CD14-positive monocyte (primary cell): ENCODE results near the gene DLL4. TPM values are rescaled to one million over a fixed set of nuclear protein-coding genes. Genes with fewer than 3 reads are reported as not detected.

Source experiments
- DNase-seq, 3 donors: peaks; one replicate each; pipeline ENCODE4 v3.0.0-alpha.2; 2011 to 2022
- H2AFZ ChIP-seq: 2 replicates; pipeline ENCODE4 v1.6.0; 2012; ENCODE audit warnings: mild to moderate bottlenecking, low read depth, low read length, inconsistent platforms; ENCODE audit not compliant: insufficient read depth, poor library complexity, severe bottlenecking
- H3K27ac ChIP-seq, 2 donors: 1 replicate in 1 of 2; 2 replicates in 1 of 2; pipeline ENCODE4 v1.5.1; 2012 to 2013; ENCODE audit warnings: low read length in 2 of 2, control low read depth in 1 of 2, inconsistent platforms in 1 of 2, low read depth in 1 of 2, mild to moderate bottlenecking in 1 of 2
- H3K27me3 ChIP-seq, 2 donors: one replicate each; pipeline versions ENCODE4 v1.6.0 to v1.6.1; 2011 to 2013; ENCODE audit warnings: low read length in 2 of 2; ENCODE audit not compliant: control insufficient read depth in 2 of 2, insufficient read depth in 2 of 2
- H3K36me3 ChIP-seq, 2 donors: replicated peaks in 1 of 2; 1 replicate in 1 of 2; 2 replicates in 1 of 2; pipeline versions ENCODE4 v1.5.1 to v1.6.1; 2012 to 2013; ENCODE audit warnings: low read length in 2 of 2, control low read depth in 1 of 2, inconsistent platforms in 1 of 2, mild to moderate bottlenecking in 1 of 2; ENCODE audit not compliant: insufficient read depth in 2 of 2, control insufficient read depth in 1 of 2
- H3K4me1 ChIP-seq, 2 donors: 1 replicate in 1 of 2; 2 replicates in 1 of 2; pipeline versions ENCODE4 v1.5.1 to v1.6.1; 2012 to 2013; ENCODE audit warnings: low read length in 2 of 2, control low read depth in 1 of 2, inconsistent platforms in 1 of 2, mild to moderate bottlenecking in 1 of 2, moderate library complexity in 1 of 2; ENCODE audit not compliant: insufficient read depth in 2 of 2, control insufficient read depth in 1 of 2
- H3K4me2 ChIP-seq: replicated peaks from 2 replicates; pipeline ENCODE3; 2012; ENCODE audit warnings: low read length, moderate library complexity, mild to moderate bottlenecking; ENCODE audit not compliant: poor library complexity, severe bottlenecking; ENCODE audit errors: extremely low read depth
- H3K4me3 ChIP-seq, 3 experiments: fragments of 200-600 bp in 1 of 3; sonication (generic) in 1 of 3; replicated peaks in 1 of 3; 1 replicate in 2 of 3; 2 replicates in 1 of 3; pipeline ENCODE4 v1.5.1; 2011 to 2013; ENCODE audit warnings: low read length in 3 of 3, mild to moderate bottlenecking in 3 of 3, control low read depth in 2 of 3, low read depth in 2 of 3, inconsistent platforms in 1 of 3, moderate library complexity in 1 of 3
- H3K79me2 ChIP-seq: 2 replicates; pipeline ENCODE4 v1.6.0; 2012; ENCODE audit warnings: mild to moderate bottlenecking, control low read depth, inconsistent platforms, low read length, moderate library complexity; ENCODE audit not compliant: insufficient read depth
- H3K9ac ChIP-seq: 2 replicates; pipeline ENCODE4 v1.6.0; 2017; ENCODE audit warnings: low read length, mild to moderate bottlenecking; ENCODE audit not compliant: insufficient read depth, poor library complexity, severe bottlenecking
- H3K9me3 ChIP-seq, 2 donors: replicated peaks in 1 of 2; 1 replicate in 1 of 2; 2 replicates in 1 of 2; pipeline versions ENCODE4 v1.5.1 to v1.6.1; 2012 to 2013; ENCODE audit warnings: low read length in 2 of 2, control low read depth in 1 of 2; ENCODE audit not compliant: control insufficient read depth in 1 of 2, insufficient read depth in 1 of 2
- H4K20me1 ChIP-seq: 2 replicates; pipeline ENCODE4 v1.6.0; 2012; ENCODE audit warnings: mild to moderate bottlenecking, low read length, control low read depth, moderate library complexity; ENCODE audit not compliant: insufficient read depth
- H3K27ac Mint-ChIP-seq, 7 donors: one replicate each; pipeline ENCODE4 v1.8.0; 2020; ENCODE audit warnings: mild to moderate bottlenecking in 7 of 7, mixed read lengths in 7 of 7, moderate library complexity in 6 of 7, inconsistent platforms in 2 of 7
- H3K27me3 Mint-ChIP-seq, 3 donors: one replicate each; pipeline ENCODE4 v1.8.0; 2021 to 2022; ENCODE audit warnings: low read depth in 3 of 3, mild to moderate bottlenecking in 3 of 3, mixed read lengths in 3 of 3, moderate library complexity in 3 of 3, inconsistent platforms in 1 of 3
- H3K36me3 Mint-ChIP-seq, 2 donors: one replicate each; pipeline ENCODE4 v1.8.0; 2020; ENCODE audit warnings: mixed read lengths in 2 of 2, inconsistent platforms in 1 of 2, mild to moderate bottlenecking in 1 of 2
- H3K4me1 Mint-ChIP-seq: one replicate; pipeline ENCODE4 v1.8.0; 2020; ENCODE audit warnings: mild to moderate bottlenecking, mixed read lengths
- H3K4me3 Mint-ChIP-seq, 2 donors: one replicate each; pipeline ENCODE4 v1.8.0; 2020; ENCODE audit warnings: mild to moderate bottlenecking in 2 of 2, mixed read lengths in 2 of 2, moderate library complexity in 1 of 2
- H3K9me3 Mint-ChIP-seq, 7 donors: one replicate each; pipeline ENCODE4 v1.8.0; 2020 to 2022; ENCODE audit warnings: mixed read lengths in 7 of 7, mild to moderate bottlenecking in 6 of 7, moderate library complexity in 6 of 7, inconsistent platforms in 2 of 7
- CTCF ChIP-seq: fragments of 200-600 bp; IDR thresholded peaks from one replicate; pipeline ENCODE4 v1.8.0; 2022; ENCODE audit warnings: antibody characterized with exemption, mild to moderate bottlenecking
- WGBS: methylation state at CpG from one replicate; pipeline ENCODE4 v1.1.5; 2013; ENCODE audit warnings: missing lambda C conversion rate; ENCODE audit not compliant: insufficient coverage; 5-methylcytosine and 5-hydroxymethylcytosine counted together
- intact Hi-C, 2 donors: fragments of 100-400 bp; cut with micrococcal nuclease; formaldehyde crosslinking; loops; one replicate each; pipeline versions ENCODE4 v1.15.0 to v1.15.1; 2023
- polyA plus RNA-seq, 3 donors: library from polyadenylated mRNA; depleted of rRNA in 1 of 3; unstranded in 2 of 3; stranded (reverse) in 1 of 3; fragments of 300-500 nt in 2 of 3; fragments of >200 nt in 1 of 3; fragmentation: Illumina TruSeq in 2 of 3; gene quantifications; 1 replicate in 2 of 3; 2 replicates in 1 of 3; pipeline ENCODE4 v1.2.3, GENCODE V29; 2012 to 2021

Gene DLL4
- polyA plus RNA-seq, 3 donors: 0.07 TPM; not detected in 2

- H3K27me3 Mint-ChIP-seq: peaks cover 70 to 80% (median 71%) of the 10 kb centered on the region in 3 donors
- Histone ChIP-seq H2AFZ (no peak overlapping the region), H3K4me3 (peak overlapping the region in 1 of 3 experiments; percentile 66), H3K79me2 (no peaks in the 10 kb centered on the region), H3K4me2 (peak overlapping the region; percentile 69), H3K9ac (no peak overlapping the region), H3K27me3 (peaks cover 49 to 74% of the 10 kb centered on the region in 2 donors), H3K36me3 (no peaks in the 10 kb centered on the region), H3K9me3 (peaks cover 0 to 38% of the 10 kb centered on the region in 2 donors), H3K27ac (no peak overlapping the region), H3K4me1 (peaks cover 53 to 65% of the 10 kb centered on the region in 2 donors), H4K20me1 (no peaks in the 10 kb centered on the region)
- DNase-seq: no peak
- H3K36me3 Mint-ChIP-seq: peaks cover 6 to 13% of the 10 kb centered on the region in 2 donors
- peaks cover 55% of the 10 kb centered on the region for H3K4me1 Mint-ChIP-seq
- peaks cover 0 to 37% (median 13%) of the 10 kb centered on the region in 7 donors for H3K9me3 Mint-ChIP-seq
- H3K27ac Mint-ChIP-seq: no peak overlapping the region
- intact Hi-C loops: no loop called here
- TF ChIP-seq CTCF: no peak
- peak overlapping the region; percentile 72 to 93 for H3K4me3 Mint-ChIP-seq
- WGBS: 1% methylated on average over 30 of the region's 46 CpGs
Observed at GRCh38 chr15:40930430-40931299, 1.5 kb downstream of the DLL4 start.

- Histone ChIP-seq H3K27ac (no peak overlapping the region), H4K20me1 (no peaks in the 10 kb centered on the region), H3K27me3 (peaks cover 40 to 66% of the 10 kb centered on the region in 2 donors), H3K79me2 (no peaks in the 10 kb centered on the region), H3K9me3 (peaks cover 0 to 38% of the 10 kb centered on the region in 2 donors), H3K9ac (no peak overlapping the region), H3K4me1 (peaks cover 46 to 57% of the 10 kb centered on the region in 2 donors), H3K36me3 (no peaks in the 10 kb centered on the region), H3K4me2 (no peak overlapping the region), H2AFZ (no peak overlapping the region), H3K4me3 (no peak overlapping the region)
- Mint-ChIP-seq H3K4me1 (peaks cover 48% of the 10 kb centered on the region), H3K9me3 (peaks cover 0 to 36% (median 13%) of the 10 kb centered on the region in 7 donors), H3K36me3 (peaks cover 6 to 13% of the 10 kb centered on the region in 2 donors), H3K27ac (peak overlapping the region in 1 of 7 donors; percentile 50), H3K27me3 (peaks cover 62 to 71% (median 62%) of the 10 kb centered on the region in 3 donors), H3K4me3 (peak overlapping the region in 1 of 2 donors; percentile 93)
- intact Hi-C loops: no loop called here
- DNase-seq: no peak
- 93% methylated on average over 15 of the region's 16 CpGs for WGBS
- TF ChIP-seq CTCF: no peak
Observed at GRCh38 chr15:40931300-40932142, 2.4 kb downstream of the DLL4 start.
